Ascending aorta (tissue), 2 donors: ENCODE data around the gene RELT. TPM values are rescaled to one million over a fixed set of nuclear protein-coding genes. Genes with fewer than 3 reads are reported as not detected.

ENCODE experiments used
- DNase-seq, 2 donors: peaks; one replicate each; pipeline ENCODE4 v3.0.0-alpha.2; 2019; ENCODE audit warnings: low spot score in 2 of 2
- H3K27ac ChIP-seq, 2 donors: fragments of 200-600 bp; sonication (generic); one replicate each; pipeline ENCODE4 v1.5.1; 2016 to 2017; ENCODE audit warnings: mild to moderate bottlenecking in 1 of 2
- H3K27me3 ChIP-seq: fragments of 200-600 bp; sonication (generic); one replicate; pipeline ENCODE4 v1.5.1; 2017
- H3K36me3 ChIP-seq, 2 donors: fragments of 200-600 bp; sonication (generic); one replicate each; pipeline ENCODE4 v1.5.1; 2016
- H3K4me1 ChIP-seq, 2 donors: fragments of 200-600 bp; sonication (generic); one replicate each; pipeline ENCODE4 v1.5.1; 2016 to 2017; ENCODE audit warnings: mild to moderate bottlenecking in 1 of 2
- H3K4me3 ChIP-seq, 2 donors: fragments of 200-600 bp; sonication (generic); one replicate each; pipeline ENCODE4 v1.5.1; 2016 to 2017; ENCODE audit warnings: mild to moderate bottlenecking in 1 of 2
- H3K9me3 ChIP-seq, 2 donors: fragments of 200-600 bp; sonication (generic); one replicate each; pipeline ENCODE4 v1.5.1; 2016
- intact Hi-C: fragments of 100-400 bp; cut with DNase I; formaldehyde crosslinking; loops from one replicate; pipeline ENCODE4 v1.15.1; 2023
- total RNA-seq: library from RNA; depleted of rRNA; stranded (reverse); fragments of >200 nt; gene quantifications from one replicate; pipeline ENCODE4 v1.1.0, GENCODE V29; 2016
- TF ChIP-seq, protein P1 (sequence below), 3 experiments: fragments of 200-600 bp in 2 of 3; fragments of 450-650 bp in 1 of 3; sonication (generic) in 2 of 3; IDR thresholded peaks; one replicate each; pipeline ENCODE4 v1.5.1; 2016 to 2019; ENCODE audit warnings: antibody characterized with exemption in 3 of 3, mild to moderate bottlenecking in 1 of 3, moderate library complexity in 1 of 3

The RELT gene
- total RNA-seq, 1 donor from 2014 or later: 25.7 TPM

DNA sequence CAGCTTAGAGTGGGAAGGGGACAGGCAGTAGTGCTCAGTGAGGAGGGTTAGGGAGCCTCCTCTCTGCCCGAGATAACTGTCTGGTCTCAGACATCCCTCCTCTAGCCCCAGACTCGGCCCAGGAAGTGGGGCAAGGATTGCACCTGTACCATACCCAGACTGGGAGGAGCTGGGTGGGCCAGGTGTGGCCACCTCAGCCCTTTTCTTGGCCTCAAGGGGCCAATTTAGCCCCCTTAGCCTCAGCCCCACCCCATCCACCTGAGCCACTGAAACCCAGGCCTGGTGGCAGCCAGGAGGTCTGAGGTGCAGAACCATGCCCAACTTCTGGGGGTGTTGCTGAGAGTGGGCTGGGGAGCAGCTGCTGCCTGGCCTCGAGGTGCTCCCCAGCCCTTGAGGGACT is 6.5 kb downstream of the RELT start:
- H3K9me3 ChIP-seq: no peaks in the 10 kb centered on the region
- DNase-seq: no peak
- H3K4me1 ChIP-seq: no peaks in the 10 kb centered on the region
- intact Hi-C loops: no loop called here
- no peaks in the 10 kb centered on the region for H3K36me3 ChIP-seq
- H3K4me3 ChIP-seq: no peak overlapping the region
- H3K27me3 ChIP-seq: no peaks in the 10 kb centered on the region
- TF ChIP-seq, protein P1, sequence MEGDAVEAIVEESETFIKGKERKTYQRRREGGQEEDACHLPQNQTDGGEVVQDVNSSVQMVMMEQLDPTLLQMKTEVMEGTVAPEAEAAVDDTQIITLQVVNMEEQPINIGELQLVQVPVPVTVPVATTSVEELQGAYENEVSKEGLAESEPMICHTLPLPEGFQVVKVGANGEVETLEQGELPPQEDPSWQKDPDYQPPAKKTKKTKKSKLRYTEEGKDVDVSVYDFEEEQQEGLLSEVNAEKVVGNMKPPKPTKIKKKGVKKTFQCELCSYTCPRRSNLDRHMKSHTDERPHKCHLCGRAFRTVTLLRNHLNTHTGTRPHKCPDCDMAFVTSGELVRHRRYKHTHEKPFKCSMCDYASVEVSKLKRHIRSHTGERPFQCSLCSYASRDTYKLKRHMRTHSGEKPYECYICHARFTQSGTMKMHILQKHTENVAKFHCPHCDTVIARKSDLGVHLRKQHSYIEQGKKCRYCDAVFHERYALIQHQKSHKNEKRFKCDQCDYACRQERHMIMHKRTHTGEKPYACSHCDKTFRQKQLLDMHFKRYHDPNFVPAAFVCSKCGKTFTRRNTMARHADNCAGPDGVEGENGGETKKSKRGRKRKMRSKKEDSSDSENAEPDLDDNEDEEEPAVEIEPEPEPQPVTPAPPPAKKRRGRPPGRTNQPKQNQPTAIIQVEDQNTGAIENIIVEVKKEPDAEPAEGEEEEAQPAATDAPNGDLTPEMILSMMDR (IDR thresholded peaks at IDR 0.05): no peak
- no peak overlapping the region for H3K27ac ChIP-seq

DNA sequence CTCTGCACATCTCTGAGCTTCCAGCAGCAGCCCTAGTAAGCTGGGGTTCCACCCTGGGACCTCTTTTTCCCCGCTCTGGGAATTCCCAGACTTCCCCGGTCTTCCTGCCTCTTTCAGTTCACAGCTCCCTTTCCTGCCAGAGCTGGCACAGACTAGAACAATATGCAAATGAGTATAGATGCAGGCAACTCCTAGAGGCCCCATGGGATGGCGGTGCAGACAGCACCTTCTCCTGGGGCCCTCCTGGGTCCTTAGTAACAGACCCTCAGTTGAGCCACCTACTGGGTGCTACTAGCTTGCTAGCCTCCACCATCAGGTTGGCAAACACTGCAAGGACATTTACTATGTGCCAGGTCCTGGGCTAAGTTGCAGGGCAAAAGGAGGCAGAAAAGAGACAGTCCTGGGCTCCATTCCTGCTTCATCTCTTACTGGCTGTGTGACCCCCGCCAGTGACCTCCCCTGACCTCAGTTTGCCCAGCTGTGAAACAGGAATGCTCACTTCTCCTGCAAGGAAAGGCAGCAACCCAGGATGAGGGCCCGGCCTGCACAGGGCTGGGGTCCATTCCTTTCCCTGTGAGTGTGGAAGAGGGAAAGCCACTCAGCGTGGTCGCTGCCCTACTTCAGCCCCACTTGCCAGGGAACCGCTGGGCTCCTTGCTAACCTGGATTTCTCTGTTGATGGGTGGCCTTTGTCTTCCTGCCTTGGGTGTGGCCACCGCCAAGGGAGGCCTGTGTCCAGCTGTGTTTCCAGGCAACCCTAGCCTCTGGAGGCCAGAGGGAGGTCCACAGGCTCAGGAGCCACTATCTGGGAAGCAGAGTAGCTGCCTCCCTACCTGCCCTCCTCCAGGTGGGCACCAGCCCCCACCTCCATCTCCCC is 7.3 kb downstream of the RELT start:
- intact Hi-C loops: no loop called here
- Histone ChIP-seq H3K4me3 (no peak overlapping the region), H3K27me3 (no peaks in the 10 kb centered on the region), H3K9me3 (no peaks in the 10 kb centered on the region), H3K36me3 (no peaks in the 10 kb centered on the region), H3K4me1 (no peaks in the 10 kb centered on the region), H3K27ac (no peak overlapping the region)
- TF ChIP-seq, protein P1 (IDR thresholded peaks at IDR 0.05): no peak
- DNase-seq: no peak

- DNase-seq: no peak
- Histone ChIP-seq H3K27me3 (no peaks in the 10 kb centered on the region), H3K9me3 (no peaks in the 10 kb centered on the region), H3K27ac (no peak overlapping the region), H3K4me3 (no peak overlapping the region), H3K4me1 (no peaks in the 10 kb centered on the region), H3K36me3 (no peaks in the 10 kb centered on the region)
- TF ChIP-seq, protein P1 (IDR thresholded peaks at IDR 0.05): no peak
- intact Hi-C loops: no loop called here
Measured at GRCh38 chr11:73384125-73384441, 7.9 kb downstream of the RELT start.

DNA sequence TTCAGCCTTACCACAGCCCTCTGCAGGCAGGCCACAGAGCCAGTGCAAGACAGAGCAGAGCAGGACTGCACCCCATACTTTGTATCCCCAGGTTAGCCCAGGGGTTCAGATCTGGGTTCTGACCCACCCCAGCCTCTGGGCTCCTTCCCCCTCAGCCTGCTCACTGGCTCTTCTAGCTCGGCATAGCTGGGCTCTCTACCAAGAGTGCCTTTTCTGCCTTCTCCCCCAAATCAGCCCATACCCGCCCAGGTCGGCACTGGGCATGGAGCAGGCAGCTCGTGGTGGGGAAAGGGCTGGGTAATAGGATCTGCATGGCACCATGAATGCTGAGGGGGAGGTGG is 8.3 kb downstream of the RELT start:
- H3K4me1 ChIP-seq: no peaks in the 10 kb centered on the region
- H3K27ac ChIP-seq: no peak overlapping the region

GRCh38 chr11:73384872-73385689 is 8.9 kb downstream of the RELT start:
- intact Hi-C loops: no loop called here
- no peak overlapping the region for H3K4me3 ChIP-seq
- no peaks in the 10 kb centered on the region for H3K36me3 ChIP-seq
- H3K9me3 ChIP-seq: no peaks in the 10 kb centered on the region
- peak overlapping the region in 1 of 2 donors; percentile 49 for H3K27ac ChIP-seq
- TF ChIP-seq, protein P1 (IDR thresholded peaks at IDR 0.05): no peak
- no peaks in the 10 kb centered on the region for H3K27me3 ChIP-seq
- peak in 1 of 2 donors; percentile 76 for DNase-seq
- H3K4me1 ChIP-seq: no peaks in the 10 kb centered on the region

More for the DNA sequence above, 8.3 kb downstream of the RELT start:
- Histone ChIP-seq H3K36me3 (no peaks in the 10 kb centered on the region), H3K27me3 (no peaks in the 10 kb centered on the region), H3K9me3 (no peaks in the 10 kb centered on the region), H3K4me3 (no peak overlapping the region)
- TF ChIP-seq, protein P1 (IDR thresholded peaks at IDR 0.05): no peak
- DNase-seq: no peak
- intact Hi-C loops: no loop called here
